GM10847 (cell line): ENCODE measurements around the gene PAWR.

Experiments used
- POLR2A ChIP-seq: IDR thresholded peaks from 2 replicates; pipeline ENCODE4 v1.6.1; 2011; ENCODE audit not compliant: insufficient read length; ENCODE audit errors: extremely low read depth

PAWR gene

GRCh38 chr12:79691511-79692248 is 916 bp upstream of the PAWR start:
- TF ChIP-seq POLR2A, result no peak

DNA sequence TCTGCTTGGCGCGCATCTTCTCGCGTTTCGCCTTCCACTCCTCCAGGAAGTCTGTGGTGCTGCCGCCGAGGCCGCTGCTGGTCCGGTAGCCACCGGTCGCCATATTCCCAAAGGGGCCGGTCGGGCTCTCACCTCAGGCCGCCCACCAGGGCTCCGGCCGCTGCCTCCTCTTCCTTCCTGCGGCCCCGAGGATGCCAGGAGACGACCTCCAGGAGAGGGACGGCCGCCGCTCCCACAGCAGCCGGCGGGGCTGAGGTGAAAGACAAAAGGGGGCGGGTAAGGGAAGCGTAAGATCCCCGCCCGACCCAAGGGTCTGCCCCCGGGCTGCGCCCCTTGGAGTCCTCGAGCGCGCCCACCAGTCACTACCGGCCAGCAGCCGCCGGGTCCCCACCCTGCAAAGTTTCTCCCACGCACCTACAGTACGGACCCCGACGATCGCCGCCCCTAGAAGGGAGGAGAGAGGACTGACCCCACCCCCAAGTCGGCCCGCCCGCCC is 574 bp downstream of the PAWR start:
- peak; percentile 20 for TF ChIP-seq POLR2A

DNA sequence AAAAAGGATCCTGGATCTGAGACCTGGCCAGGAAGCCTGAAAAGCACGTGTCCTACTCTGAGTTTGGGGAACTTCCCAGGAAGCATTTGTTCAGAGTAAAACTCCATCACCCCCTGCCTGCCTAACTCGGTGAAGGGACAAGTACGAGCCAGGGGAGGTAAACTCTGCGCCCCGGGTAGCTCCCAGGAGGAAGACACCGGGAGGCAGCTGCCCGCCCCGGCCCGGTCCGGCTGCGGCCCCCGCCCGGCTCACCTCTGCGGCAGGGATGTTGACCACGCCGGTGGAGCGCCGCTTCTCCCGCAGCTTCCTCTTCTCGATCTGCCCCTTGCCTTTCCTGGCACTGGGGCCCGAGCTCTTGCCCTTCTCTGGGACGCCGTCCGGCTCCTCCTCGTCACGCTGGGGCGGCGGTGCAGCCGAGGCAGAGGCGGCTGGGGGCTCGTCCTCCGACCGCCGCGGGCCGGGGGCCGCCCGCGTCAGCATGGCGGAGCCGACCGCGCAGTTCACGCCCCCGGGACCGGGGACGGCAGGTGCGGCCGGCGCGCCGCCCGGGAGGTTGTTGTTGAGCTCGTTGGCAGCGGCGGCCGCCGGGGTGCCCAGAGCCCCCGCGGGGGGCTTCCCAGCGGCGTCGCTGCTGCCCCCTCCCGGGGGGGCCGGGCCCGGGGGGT is 1.2 kb downstream of the PAWR start:
- no peak for TF ChIP-seq POLR2A

- TF ChIP-seq POLR2A, result no peak
Observed at GRCh38 chr12:79689061-79689476, 1.7 kb downstream of the PAWR start.

- TF ChIP-seq POLR2A, result no peak
Observed at GRCh38 chr12:79688376-79689060, 2.2 kb downstream of the PAWR start.

- TF ChIP-seq POLR2A, result no peak
Observed at GRCh38 chr12:79687711-79688260, 3.0 kb downstream of the PAWR start.

DNA sequence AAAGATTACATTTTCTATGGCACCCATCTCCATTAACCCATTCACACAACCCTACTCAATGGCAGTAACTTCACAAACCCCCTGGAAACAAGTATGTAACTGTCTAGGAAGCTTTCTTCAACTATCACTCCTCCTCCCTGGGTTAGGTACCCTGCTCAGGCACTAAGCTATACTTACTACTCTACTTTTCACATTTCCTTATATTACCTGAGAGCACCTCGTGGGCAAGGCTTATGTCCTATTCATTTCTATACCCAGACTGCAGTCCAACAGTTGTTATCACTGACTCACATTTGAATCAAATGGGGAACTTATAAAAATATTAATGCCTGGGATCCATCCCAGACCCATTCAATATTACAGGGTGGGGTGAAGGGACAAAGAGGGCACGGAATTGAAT is 4.6 kb downstream of the PAWR start:
- TF ChIP-seq POLR2A, result no peak

DNA sequence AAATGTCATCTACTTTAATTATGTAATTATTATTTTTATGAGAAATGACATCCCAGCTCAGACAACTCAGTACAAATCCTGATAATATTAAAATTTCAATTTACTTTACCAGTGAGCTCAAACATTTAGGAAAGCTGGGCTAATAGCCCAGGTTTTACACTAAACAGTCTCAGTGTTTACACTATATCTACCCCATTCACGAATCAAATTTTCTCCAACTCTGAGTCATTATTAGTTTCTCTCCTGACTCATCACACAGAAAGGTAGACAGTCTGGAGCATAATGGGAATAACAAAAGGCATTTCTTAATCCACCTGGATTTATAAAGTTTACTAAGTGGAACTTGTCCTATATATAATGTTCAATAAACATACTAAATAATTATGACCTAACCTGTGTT is 5.7 kb downstream of the PAWR start:
- TF ChIP-seq POLR2A, result no peak

GRCh38 chr12:79682593-79682992 is 8.2 kb downstream of the PAWR start:
- no peak for TF ChIP-seq POLR2A

GRCh38 chr12:79681008-79681590 is 9.7 kb downstream of the PAWR start:
- TF ChIP-seq POLR2A, result no peak

DNA sequence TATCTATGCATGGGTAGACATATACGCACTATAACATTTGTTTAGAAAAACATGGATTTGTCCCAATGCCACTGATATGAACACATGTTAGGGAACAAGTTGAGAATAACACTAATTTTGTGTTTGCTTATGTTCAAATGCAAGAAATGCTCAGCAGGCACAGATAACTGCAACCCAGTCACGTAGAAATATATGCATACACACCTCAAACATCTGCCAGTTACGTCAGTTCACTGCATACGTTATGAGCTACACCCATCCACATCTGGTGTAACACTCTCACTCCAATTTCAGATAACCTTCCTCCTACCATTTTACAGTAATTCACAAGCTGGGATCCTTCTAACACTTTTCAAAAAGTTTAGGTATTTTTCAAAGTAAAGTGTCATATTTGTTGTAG is 10.7 kb downstream of the PAWR start:
- TF ChIP-seq POLR2A, result no peak

- TF ChIP-seq POLR2A, result no peak
Observed at GRCh38 chr12:79678306-79678705, 12.5 kb downstream of the PAWR start.

DNA sequence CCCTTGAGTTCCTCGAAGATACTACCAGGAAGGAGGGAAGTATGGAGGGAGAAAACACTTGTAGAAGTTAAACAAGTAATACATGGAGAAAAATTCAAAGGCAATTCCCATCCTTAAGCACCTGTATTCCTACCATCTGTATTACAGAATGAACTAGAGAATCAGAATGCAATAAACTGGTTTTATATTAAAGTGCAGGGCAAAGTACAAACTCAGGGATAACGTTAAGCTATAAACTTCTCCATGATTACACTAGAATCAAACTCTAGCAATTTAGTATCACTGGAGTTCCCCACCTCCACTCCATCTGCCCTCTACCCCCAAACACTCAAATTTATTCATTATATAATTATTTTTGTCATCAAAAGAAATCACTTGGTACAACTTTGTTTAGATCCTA is 13.1 kb downstream of the PAWR start:
- no peak for TF ChIP-seq POLR2A

- no peak for TF ChIP-seq POLR2A
Observed at GRCh38 chr12:79676579-79676978, 14.2 kb downstream of the PAWR start.

DNA sequence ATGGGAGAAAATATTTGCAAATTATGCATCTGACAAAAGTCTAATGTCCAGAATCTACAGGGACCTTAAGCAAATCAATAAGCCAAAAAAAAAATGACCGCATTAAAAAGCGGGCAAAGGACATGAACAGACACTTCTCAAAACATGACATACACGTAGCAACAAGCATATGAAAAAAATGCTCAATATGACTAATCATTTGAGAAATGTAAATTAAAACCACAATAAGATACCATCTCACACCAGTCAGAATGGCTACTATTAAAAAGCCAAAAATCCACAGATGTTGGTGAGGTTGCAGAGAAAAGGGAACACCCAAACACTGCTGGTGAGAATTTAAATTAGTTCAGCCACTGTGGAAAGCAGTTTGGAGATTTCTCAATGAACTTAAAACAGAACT is 16.1 kb downstream of the PAWR start:
- no peak for TF ChIP-seq POLR2A
